Thyroid gland (tissue), 4 donors: ENCODE results near the gene HAGHL. TPM values are rescaled to one million over a fixed set of nuclear protein-coding genes. Genes with fewer than 3 reads are reported as not detected.
"Not testable (repeated sequence)": the region's sequence is repeated elsewhere in the genome, so short reads cannot be mapped to it uniquely, and the experiment has no call there.

Experiments
- DNase-seq, 2 donors: peaks; one replicate each; pipeline ENCODE4 v3.0.0-alpha.2; 2019
- H3K27ac ChIP-seq, 3 donors: fragments of 200-600 bp; sonication (generic); 1 replicate in 2 of 3; 2 replicates in 1 of 3; pipeline ENCODE4 v1.5.1; 2016 to 2019; ENCODE audit warnings: mild to moderate bottlenecking in 1 of 3, moderate library complexity in 1 of 3
- H3K27me3 ChIP-seq: fragments of 200-600 bp; sonication (generic); one replicate; pipeline ENCODE4 v1.5.1; 2019
- H3K36me3 ChIP-seq, 2 donors: fragments of 200-600 bp; sonication (generic); one replicate each; pipeline ENCODE4 v1.5.1; 2016 to 2019
- H3K4me1 ChIP-seq, 2 donors: fragments of 200-600 bp; sonication (generic); one replicate each; pipeline ENCODE4 v1.5.1; 2017 to 2019
- H3K4me3 ChIP-seq, 3 donors: fragments of 200-600 bp; sonication (generic); replicated peaks in 1 of 3; 1 replicate in 2 of 3; 2 replicates in 1 of 3; pipeline ENCODE4 v1.5.1; 2016; ENCODE audit warnings: mild to moderate bottlenecking in 1 of 3
- H3K9me3 ChIP-seq: fragments of 200-600 bp; sonication (generic); one replicate; pipeline ENCODE4 v1.5.1; 2017
- POLR2A ChIP-seq, 2 donors: fragments of 450-650 bp; IDR thresholded peaks; one replicate each; pipeline ENCODE4 v1.6.1; 2017; ENCODE audit warnings: antibody characterized with exemption in 2 of 2, mild to moderate bottlenecking in 2 of 2, moderate library complexity in 1 of 2
- WGBS, 2 donors: methylation state at CpG; one replicate each; pipeline ENCODE4 v1.1.5; 2017; 5-methylcytosine and 5-hydroxymethylcytosine counted together
- intact Hi-C: fragments of 100-400 bp; cut with DNase I; formaldehyde crosslinking; loops from one replicate; pipeline ENCODE4 v1.15.1; 2023
- total RNA-seq, 4 donors: library from RNA; depleted of rRNA; stranded (reverse); fragments of >200 nt; gene quantifications; one replicate each; pipeline ENCODE4 v1.2.3, GENCODE V29; 2016
- TF ChIP-seq, protein P1 (sequence below), 6 experiments: fragments of 200-600 bp in 3 of 6; fragments of 450-650 bp in 3 of 6; sonication (generic) in 3 of 6; IDR thresholded peaks; one replicate each; pipeline ENCODE4 v1.5.1; 2016 to 2019; ENCODE audit warnings: antibody characterized with exemption in 6 of 6, mild to moderate bottlenecking in 2 of 6, inconsistent platforms in 1 of 6, moderate library complexity in 1 of 6

HAGHL gene
- total RNA-seq, 4 donors from 2014 or later = 3.8 to 8.7 (median 5.1) TPM; not detected in 1

- DNase-seq = peak; percentile 37 to 41
- Histone ChIP-seq H3K4me3 (no peak overlapping the region), H3K36me3 (peaks cover 18 to 20% of the 10 kb centered on the region in 2 donors), H3K27ac (no peak overlapping the region), H3K9me3 (no peaks in the 10 kb centered on the region), H3K4me1 (peaks cover 33 to 58% of the 10 kb centered on the region in 2 donors), H3K27me3 (no peaks in the 10 kb centered on the region)
- 89 to 100% methylated on average over 3 to 5 of the region's 10 CpGs for WGBS, 2 donors
- intact Hi-C loops = no loop called here
- TF ChIP-seq, protein P1, sequence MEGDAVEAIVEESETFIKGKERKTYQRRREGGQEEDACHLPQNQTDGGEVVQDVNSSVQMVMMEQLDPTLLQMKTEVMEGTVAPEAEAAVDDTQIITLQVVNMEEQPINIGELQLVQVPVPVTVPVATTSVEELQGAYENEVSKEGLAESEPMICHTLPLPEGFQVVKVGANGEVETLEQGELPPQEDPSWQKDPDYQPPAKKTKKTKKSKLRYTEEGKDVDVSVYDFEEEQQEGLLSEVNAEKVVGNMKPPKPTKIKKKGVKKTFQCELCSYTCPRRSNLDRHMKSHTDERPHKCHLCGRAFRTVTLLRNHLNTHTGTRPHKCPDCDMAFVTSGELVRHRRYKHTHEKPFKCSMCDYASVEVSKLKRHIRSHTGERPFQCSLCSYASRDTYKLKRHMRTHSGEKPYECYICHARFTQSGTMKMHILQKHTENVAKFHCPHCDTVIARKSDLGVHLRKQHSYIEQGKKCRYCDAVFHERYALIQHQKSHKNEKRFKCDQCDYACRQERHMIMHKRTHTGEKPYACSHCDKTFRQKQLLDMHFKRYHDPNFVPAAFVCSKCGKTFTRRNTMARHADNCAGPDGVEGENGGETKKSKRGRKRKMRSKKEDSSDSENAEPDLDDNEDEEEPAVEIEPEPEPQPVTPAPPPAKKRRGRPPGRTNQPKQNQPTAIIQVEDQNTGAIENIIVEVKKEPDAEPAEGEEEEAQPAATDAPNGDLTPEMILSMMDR (IDR thresholded peaks at IDR 0.05) = peak in 1 of 6 experiments; percentile 19
- no peak for TF ChIP-seq POLR2A (IDR thresholded peaks at IDR 0.05)
Measured at GRCh38 chr16:685967-686366, 40.9 kb upstream of the HAGHL start.

- 94 to 96% methylated on average over 24 to 44 of the region's 51 CpGs for WGBS, 2 donors
- H3K36me3 ChIP-seq = peaks cover 16 to 20% of the 10 kb centered on the region in 2 donors
- DNase-seq = no peak
- H3K4me3 ChIP-seq = no peak overlapping the region
- no peak overlapping the region for H3K27ac ChIP-seq
- H3K27me3 ChIP-seq = no peaks in the 10 kb centered on the region
- no peaks in the 10 kb centered on the region for H3K9me3 ChIP-seq
- H3K4me1 ChIP-seq = peaks cover 27 to 51% of the 10 kb centered on the region in 2 donors
- intact Hi-C loops = no loop called here
- TF ChIP-seq, protein P1 (IDR thresholded peaks at IDR 0.05) = no peak
- no peak for TF ChIP-seq POLR2A (IDR thresholded peaks at IDR 0.05)
Measured at GRCh38 chr16:686459-687260, 40.2 kb upstream of the HAGHL start.

DNA sequence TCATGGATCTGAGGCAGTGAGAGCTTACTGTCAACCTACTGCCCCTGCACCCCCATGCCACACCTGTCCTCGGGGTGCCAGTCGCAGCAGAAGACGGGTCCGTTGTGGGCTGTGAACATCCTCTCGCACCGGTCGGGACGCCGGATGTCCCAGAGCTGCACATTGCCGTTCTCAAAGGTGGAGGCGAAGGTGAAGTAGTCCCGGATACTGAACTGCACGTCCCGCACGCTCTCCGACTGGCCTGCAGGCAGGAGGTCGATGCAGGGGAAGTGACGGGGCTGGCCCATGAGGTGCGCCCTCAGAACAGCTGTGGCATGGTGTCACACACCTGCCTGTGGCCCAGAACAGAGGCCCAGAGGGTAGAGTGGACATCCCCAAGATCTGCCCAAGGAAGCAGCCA is 39.4 kb upstream of the HAGHL start:
- intact Hi-C loops = no loop called here
- DNase-seq = no peak
- H3K36me3 ChIP-seq = peaks cover 8 to 11% of the 10 kb centered on the region in 2 donors
- H3K4me1 ChIP-seq = peaks cover 27 to 43% of the 10 kb centered on the region in 2 donors
- no peak overlapping the region for H3K4me3 ChIP-seq
- TF ChIP-seq POLR2A (IDR thresholded peaks at IDR 0.05) = no peak
- TF ChIP-seq, protein P1 (IDR thresholded peaks at IDR 0.05) = no peak
- 91 to 95% methylated on average over 16 to 19 of the region's 19 CpGs for WGBS, 2 donors
- no peaks in the 10 kb centered on the region for H3K9me3 ChIP-seq
- no peak overlapping the region for H3K27ac ChIP-seq
- no peaks in the 10 kb centered on the region for H3K27me3 ChIP-seq

DNA sequence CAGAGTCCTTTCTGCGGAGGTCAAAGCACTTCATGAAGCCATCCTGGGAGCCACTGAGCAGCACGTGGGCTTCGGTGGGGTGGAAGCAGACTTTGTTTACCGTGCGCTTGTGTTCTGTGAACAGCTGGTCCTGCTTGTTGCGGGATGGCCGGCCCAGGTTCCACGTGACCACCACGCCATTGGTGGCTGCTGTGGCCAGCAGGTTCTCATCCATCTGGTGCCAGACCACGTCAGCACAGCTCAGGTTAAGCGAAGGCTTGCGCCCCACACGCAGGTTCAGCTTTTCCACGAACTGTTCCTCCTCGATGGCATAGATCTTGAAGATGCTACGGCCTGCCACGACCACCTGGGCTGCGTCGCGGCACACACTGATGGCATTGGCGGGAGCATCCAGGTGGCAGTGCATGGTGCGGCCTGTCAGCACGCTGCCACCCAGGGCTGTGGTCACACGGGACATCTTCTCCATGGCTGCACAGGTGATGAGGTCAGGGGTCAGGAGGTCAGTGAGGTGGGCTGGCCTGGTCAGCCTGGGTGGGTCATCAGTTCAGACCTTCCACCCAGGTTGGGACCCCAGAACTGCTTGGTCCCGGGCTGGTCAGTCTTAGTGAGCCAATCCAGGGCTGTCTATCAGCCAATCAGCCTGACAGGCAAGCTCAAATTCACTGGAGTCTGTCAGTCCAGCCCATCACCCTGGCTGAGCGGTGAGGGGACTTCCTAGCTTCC is 37.6 kb upstream of the HAGHL start:
- WGBS, 2 donors = 87 to 91% methylated on average over 22 of the region's 26 CpGs
- intact Hi-C loops = no loop called here
- TF ChIP-seq, protein P1 (IDR thresholded peaks at IDR 0.05) = no peak
- TF ChIP-seq POLR2A (IDR thresholded peaks at IDR 0.05) = no peak
- Histone ChIP-seq H3K36me3 (peaks cover 4 to 7% of the 10 kb centered on the region in 2 donors), H3K27me3 (no peaks in the 10 kb centered on the region), H3K9me3 (no peaks in the 10 kb centered on the region), H3K4me3 (peak overlapping the region; percentile 26 to 92 (median 84)), H3K4me1 (peaks cover 21 to 36% of the 10 kb centered on the region in 2 donors), H3K27ac (peak overlapping the region in 2 of 3 donors; percentile 64 to 65)
- DNase-seq = no peak

- 88 to 90% methylated on average over 16 of the region's 16 CpGs for WGBS, 2 donors
- H3K36me3 ChIP-seq, H3K4me3 ChIP-seq, H3K27ac ChIP-seq, intact Hi-C loops, H3K27me3 ChIP-seq, DNase-seq, H3K9me3 ChIP-seq: not testable (repeated sequence)
- H3K4me1 ChIP-seq = peaks cover 28 to 40% of the 10 kb centered on the region in 2 donors
Measured at GRCh38 chr16:691242-691641, 35.7 kb upstream of the HAGHL start.
